DOHH2 (cell line): ENCODE data around the gene SFXN5.

Experiments used
- EZH2phosphoT487 ChIP-seq: fragments of 200-600 bp; sonication (generic); IDR thresholded peaks from 2 replicates; pipeline ENCODE4 v1.6.1; 2017; ENCODE audit warnings: borderline replicate concordance, mild to moderate bottlenecking, antibody characterized with exemption, low read length, moderate library complexity, mixed read lengths
- TF ChIP-seq, protein P1 (sequence below): fragments of 200-600 bp; sonication (generic); IDR thresholded peaks from one replicate; pipeline ENCODE4 v1.5.1; 2014; ENCODE audit warnings: antibody characterized with exemption, mild to moderate bottlenecking, low read depth, low read length; ENCODE audit not compliant: poor library complexity, severe bottlenecking

DNA sequence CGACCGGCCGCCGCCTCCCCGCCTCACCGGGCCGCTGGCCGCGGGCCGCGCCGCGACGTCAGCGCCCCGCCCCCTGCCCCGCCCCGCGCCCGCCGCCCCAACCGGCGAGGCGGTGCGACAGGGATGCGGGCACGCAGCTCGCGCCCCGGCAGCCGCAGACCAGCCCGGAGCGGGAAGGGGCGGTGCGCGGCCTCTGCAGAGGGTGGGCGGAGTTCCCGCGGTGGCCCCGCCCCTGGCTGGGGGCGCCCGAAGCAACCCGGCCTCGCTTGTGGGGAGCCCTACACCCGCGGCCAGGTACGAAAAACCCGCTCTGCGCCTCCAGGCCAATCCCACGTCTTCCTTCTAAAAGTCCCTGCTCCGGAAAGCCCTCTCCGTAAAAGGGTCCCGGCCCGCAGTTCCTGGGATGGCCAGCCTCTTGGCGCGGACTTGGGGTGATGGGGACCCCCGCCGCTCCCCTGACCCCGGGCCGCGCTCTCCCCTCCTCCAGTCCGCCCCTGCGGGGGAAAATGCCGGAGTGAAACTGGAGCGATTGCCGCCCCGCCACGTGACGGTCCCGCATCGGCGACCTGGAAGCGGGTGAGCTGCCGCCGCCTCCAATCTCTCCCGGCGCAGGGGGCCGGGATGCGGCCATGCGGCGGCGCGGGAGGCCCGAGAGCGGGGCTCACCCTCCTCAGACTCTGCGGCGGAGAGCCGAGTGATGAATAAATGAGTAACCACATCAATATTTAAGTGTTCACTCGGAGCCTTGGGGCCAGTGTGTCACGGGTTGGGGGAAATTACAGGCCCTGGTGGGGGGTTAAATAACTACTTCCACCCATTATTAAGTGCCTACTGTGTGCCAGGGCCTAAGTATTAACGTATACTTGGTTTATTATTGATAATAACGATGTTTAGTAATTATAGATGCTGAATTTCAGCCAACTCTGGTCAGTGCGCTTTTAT, 41.7 kb upstream of the SFXN5 start, which contains the start of gene RAB11FIP5:
- TF ChIP-seq, protein P1, sequence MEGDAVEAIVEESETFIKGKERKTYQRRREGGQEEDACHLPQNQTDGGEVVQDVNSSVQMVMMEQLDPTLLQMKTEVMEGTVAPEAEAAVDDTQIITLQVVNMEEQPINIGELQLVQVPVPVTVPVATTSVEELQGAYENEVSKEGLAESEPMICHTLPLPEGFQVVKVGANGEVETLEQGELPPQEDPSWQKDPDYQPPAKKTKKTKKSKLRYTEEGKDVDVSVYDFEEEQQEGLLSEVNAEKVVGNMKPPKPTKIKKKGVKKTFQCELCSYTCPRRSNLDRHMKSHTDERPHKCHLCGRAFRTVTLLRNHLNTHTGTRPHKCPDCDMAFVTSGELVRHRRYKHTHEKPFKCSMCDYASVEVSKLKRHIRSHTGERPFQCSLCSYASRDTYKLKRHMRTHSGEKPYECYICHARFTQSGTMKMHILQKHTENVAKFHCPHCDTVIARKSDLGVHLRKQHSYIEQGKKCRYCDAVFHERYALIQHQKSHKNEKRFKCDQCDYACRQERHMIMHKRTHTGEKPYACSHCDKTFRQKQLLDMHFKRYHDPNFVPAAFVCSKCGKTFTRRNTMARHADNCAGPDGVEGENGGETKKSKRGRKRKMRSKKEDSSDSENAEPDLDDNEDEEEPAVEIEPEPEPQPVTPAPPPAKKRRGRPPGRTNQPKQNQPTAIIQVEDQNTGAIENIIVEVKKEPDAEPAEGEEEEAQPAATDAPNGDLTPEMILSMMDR, result no peak
- peak; percentile 86; the same call in 1 of the 2 replicates for TF ChIP-seq EZH2phosphoT487
